ENCODE measurements around the gene KIAA1217. TPM values are rescaled to one million over a fixed set of nuclear protein-coding genes. Genes with fewer than 3 reads are reported as not detected.

KIAA1217 gene
- total RNA-seq, 1 experiment from 2014 or later = 18.6 TPM

DNA sequence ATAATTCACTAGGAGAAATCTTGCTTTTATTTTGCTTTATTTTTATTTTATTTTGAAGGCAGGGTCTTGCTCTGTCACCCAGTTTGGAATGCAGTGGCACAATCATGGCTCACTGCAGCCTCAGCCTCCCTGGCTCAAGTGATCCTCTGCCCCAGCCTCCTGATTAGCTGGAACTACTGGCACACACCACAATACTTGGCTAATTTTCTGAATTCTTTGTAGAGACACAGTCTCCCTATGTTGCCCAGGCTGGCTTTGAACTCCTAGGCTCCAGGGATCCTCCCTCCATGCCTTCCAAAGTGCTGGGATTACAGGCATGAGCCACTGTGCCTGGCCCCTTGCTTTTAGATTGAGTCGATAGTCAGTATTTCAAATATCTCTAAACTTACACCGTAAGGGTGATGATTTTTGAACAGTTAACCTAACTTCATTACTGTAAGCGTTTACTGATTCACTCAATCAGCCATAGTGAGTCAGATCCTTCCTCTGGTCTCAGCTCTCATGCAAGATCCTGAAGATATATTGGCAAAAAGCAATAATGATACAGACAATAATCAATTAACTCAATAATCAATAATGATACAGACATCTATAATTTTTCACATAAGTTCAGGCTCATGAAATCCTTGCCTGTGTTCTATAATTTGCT is 239.5 kb downstream of the KIAA1217 start:
- peaks cover 16 to 17% of the 10 kb centered on the region in 2 experiments for H3K4me1 Mint-ChIP-seq
- Histone ChIP-seq H2BK120ac (ENCODE audit: low read depth, low read length, poor library complexity, severe bottlenecking) (no peak overlapping the region), H3K14ac (ENCODE audit: insufficient read depth, low read length) (no peak overlapping the region), H3K27me3 (ENCODE audit: insufficient read depth, low read length) (no peaks in the 10 kb centered on the region), H2BK5ac (ENCODE audit: insufficient read length, low read length) (no peak overlapping the region), H2BK12ac (ENCODE audit: insufficient read length, low read depth, low read length) (no peak overlapping the region), H3K79me1 (ENCODE audit: insufficient read depth, low read depth, low read length, poor library complexity, severe bottlenecking) (no peaks in the 10 kb centered on the region), H3K9me3 (ENCODE audit: control insufficient read depth, low read depth, low read length) (no peaks in the 10 kb centered on the region), H3K4ac (ENCODE audit: low read depth, low read length) (no peak overlapping the region), H3K4me2 (ENCODE audit: insufficient read depth, insufficient read length, low read length) (no peak overlapping the region), H2AFZ (ENCODE audit: low read length) (no peak overlapping the region), H3K23me2 (ENCODE audit: insufficient read length, low read depth, low read length, poor library complexity, severe bottlenecking) (no peaks in the 10 kb centered on the region), H3K18ac (ENCODE audit: insufficient read length, low read depth, low read length) (no peak overlapping the region), H2BK20ac (ENCODE audit: low read depth, low read length, poor library complexity, severe bottlenecking) (no peak overlapping the region), H3T11ph (ENCODE audit: low read length) (no peak overlapping the region), H2AK5ac (ENCODE audit: insufficient read length, low read length) (no peak overlapping the region), H4K91ac (ENCODE audit: insufficient read length, low read depth, low read length) (no peak overlapping the region), H4K20me1 (ENCODE audit: control insufficient read depth, insufficient read depth, insufficient read length) (no peaks in the 10 kb centered on the region), H2BK15ac (ENCODE audit: low read depth, low read length) (no peak overlapping the region), H3K27ac (ENCODE audit: insufficient read length, low read depth, low read length) (no peak overlapping the region), H3K56ac (ENCODE audit: insufficient read length, low read depth, low read length) (no peak overlapping the region), H4K5ac (ENCODE audit: insufficient read length, low read depth, low read length) (no peak overlapping the region), H3K23ac (ENCODE audit: insufficient read length, low read depth, low read length) (no peak overlapping the region), H3K4me1 (ENCODE audit: insufficient read depth, low read length) (no peaks in the 10 kb centered on the region), H3K79me2 (ENCODE audit: insufficient read depth, low read length) (no peaks in the 10 kb centered on the region), H4K8ac (replicated peaks; ENCODE audit: insufficient read length, low read depth, low read length) (no peak overlapping the region), H3K9ac (ENCODE audit: extremely low read depth, insufficient read length, low read length) (no peak overlapping the region)
- H3K27me3 Mint-ChIP-seq (ENCODE audit: low read depth) = no peaks in the 10 kb centered on the region
- H3K4me3 Mint-ChIP-seq = no peak overlapping the region
- H3K36me3 Mint-ChIP-seq (ENCODE audit: insufficient read depth in 1 of 3, low read depth in 3 of 3) = peaks cover 0 to 1% (median 0%) of the 10 kb centered on the region in 3 experiments; a peak in 3 of 7 replicates
- no peak overlapping the region for H3K27ac Mint-ChIP-seq
- no CpG with 5 or more reads among the region's 3 CpGs for WGBS (ENCODE audit: extremely low coverage, insufficient read length, low lambda C conversion rate)
- H3K9me3 Mint-ChIP-seq = no peaks in the 10 kb centered on the region
- TF ChIP-seq, protein P1, sequence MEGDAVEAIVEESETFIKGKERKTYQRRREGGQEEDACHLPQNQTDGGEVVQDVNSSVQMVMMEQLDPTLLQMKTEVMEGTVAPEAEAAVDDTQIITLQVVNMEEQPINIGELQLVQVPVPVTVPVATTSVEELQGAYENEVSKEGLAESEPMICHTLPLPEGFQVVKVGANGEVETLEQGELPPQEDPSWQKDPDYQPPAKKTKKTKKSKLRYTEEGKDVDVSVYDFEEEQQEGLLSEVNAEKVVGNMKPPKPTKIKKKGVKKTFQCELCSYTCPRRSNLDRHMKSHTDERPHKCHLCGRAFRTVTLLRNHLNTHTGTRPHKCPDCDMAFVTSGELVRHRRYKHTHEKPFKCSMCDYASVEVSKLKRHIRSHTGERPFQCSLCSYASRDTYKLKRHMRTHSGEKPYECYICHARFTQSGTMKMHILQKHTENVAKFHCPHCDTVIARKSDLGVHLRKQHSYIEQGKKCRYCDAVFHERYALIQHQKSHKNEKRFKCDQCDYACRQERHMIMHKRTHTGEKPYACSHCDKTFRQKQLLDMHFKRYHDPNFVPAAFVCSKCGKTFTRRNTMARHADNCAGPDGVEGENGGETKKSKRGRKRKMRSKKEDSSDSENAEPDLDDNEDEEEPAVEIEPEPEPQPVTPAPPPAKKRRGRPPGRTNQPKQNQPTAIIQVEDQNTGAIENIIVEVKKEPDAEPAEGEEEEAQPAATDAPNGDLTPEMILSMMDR (conservative IDR thresholded peaks at IDR 0.05) = no peak
- DNase-seq = no peak

Measured in H9 (cell line).